GM21526 (cell line): ENCODE measurements around the gene PLEKHM3.

Experiments used
- ATAC-seq: cut with Tn5 transposase; IDR thresholded peaks from one replicate; pipeline ENCODE4 v1.9.1; 2021; ENCODE audit warnings: moderate library complexity; ENCODE audit not compliant: unreplicated experiment, low FRiP score

The PLEKHM3 gene

DNA sequence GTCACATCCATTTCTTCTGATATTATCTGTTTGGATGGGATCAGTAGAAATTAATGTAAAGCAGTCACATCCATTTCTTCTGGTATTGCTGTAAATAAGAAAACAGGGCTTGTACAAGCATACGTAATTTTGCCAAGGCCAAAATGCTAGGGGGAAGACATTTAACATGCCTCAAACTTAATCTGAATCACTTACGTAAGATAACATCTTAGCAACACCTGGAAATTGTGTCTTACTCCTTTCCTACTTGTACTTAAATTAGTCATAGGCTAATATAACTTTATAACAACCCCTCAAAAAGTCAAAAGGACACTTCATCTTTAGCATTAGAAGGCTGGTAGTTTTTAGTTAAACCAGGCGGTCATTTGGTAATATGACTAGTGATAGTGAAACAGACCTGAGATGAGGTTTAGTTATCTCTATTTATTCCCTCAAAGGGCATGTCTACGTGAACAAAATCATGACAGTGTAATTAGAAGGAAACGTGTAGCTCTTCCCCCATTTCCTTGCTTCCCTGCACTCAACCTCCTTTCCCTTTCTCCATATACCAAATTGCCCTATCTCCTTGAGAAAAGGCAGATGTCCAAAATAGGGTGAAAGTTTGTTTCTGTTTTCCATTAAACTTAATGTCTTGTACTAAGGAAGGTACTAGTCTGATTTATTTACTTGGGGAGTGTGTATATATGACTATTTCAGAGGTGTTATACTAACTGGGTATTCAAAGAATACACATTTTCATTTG is 156.3 kb downstream of the PLEKHM3 start:
- ATAC-seq = no peak

DNA sequence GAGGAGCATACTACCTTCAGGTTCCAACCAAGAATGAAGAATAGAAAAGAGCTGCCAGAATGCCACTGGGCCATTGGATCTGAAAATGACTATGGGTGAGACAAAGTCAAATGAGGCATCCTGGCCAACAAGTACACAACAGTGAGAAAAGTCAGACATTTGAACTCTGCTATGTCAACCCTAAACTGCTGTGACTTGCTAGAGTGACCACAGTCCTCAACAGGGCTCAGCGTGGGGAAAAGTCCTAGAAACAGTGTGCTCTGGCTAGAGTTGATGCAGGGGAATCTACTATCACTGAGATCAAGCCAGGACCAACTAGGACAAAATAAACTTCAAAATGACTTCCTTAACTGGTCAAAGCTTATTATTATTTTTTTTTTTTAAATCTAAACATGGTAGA is 157.4 kb downstream of the PLEKHM3 start:
- no peak for ATAC-seq

DNA sequence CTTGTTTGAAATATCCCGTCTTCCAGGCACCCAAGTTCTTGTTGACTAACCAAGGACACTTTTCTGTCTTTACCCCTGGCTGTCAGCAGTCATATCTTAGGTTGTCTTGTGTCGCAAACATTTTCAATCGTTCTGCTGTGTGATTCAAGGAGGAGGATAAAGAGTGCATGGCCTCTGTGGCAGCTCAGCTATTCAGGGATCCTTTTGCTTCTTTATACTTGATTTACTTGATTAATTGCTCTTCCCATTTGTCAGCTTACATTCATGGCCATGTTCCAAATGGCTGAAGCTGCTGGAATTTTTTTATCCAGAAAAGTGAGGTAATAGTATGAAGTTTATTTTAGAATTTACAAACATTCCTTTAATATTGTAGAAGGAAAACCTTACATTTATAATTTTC is 158.3 kb downstream of the PLEKHM3 start:
- no peak for ATAC-seq

DNA sequence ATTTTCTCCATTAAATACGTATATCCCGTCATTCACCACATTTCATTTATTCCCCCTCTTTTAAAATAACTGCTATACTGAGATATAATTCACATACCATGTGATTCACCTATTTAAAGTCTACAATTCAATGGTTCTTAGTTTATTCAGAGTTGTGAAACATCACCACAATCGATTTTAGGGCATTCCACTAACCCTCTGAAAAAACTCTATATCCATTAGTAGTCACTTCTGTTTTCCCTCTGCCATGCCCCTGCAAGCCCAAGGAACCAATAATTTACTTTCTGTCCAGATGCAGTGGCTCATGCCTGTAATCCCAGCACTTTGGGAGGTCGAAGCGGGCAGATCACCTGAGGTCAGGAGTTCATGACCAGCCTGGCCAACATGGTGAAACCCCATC is 160.1 kb downstream of the PLEKHM3 start:
- ATAC-seq = no peak

DNA sequence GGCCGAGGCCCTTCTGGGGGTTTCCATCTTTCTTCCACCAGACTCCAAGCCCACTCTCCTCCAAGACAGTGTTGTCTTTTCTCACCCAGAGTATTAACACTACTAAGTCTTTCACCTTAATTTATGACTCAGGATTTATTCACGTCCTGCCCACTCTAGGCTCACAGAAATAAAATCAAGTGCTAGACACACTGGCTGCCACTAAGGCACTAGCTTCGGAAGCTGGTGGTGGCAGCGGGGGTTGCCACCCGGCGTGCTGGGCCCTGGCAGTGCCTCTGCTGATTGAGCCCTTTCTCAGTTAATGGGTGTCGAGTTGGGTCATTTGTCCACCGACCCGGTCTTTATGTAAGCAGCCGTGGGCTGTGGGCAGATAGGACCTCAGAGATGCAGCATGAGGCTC is 162.0 kb downstream of the PLEKHM3 start:
- no peak for ATAC-seq

DNA sequence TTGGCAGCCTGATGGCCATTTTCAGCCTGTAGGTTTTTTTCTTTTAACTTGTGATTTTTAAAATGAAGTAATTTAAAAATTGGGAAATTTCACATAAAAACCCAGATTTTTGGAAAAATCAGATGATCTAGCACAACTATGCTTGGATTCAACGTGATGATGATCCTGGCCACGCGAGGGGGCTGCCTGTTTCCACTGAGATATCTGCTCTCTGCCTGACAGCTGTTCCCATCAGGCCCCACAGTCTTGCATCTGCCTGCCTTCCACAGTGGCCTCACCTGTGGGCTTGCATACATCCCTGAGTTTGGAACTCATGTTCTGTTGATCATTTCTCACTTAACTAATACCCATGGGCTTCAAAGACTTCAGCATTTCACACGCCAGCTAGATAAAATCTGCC is 163.5 kb downstream of the PLEKHM3 start:
- no peak for ATAC-seq

DNA sequence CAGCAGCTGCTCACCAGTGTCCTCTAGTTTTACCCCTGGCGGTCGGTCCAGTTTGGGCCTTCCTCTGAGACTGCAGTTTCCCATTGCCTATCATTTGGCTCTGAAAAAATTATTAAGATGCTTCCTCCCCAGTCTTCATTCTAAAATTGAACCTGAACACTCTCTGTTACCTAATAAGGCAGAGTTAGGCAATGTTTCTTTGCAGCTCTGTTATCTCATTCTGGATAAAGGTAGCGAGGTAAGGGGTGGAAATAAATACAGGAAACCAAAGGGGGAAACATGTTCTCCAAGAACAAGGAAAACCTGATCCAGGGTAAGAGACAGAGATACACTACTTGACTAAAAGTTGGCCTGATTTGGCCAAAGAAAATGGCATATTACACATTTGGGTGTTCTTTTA is 164.6 kb downstream of the PLEKHM3 start:
- ATAC-seq = no peak

DNA sequence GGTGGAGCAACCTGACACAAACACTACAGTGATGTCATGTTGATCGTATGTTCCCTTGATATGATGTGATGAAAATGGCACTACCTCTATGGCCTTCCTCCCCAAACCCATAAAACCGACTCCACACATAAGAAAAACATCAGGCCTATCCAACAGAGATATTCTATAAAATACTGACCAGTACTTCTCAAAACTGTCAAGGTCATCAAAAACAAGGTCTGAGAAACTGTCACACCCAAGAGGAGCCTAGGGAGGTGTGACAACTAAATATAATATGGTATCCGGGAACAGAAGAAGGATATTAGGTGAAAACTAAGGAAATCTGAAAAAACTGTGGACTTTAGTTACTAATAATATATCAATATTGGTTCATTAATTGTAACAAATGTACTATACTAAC is 169.7 kb downstream of the PLEKHM3 start:
- ATAC-seq = no peak

DNA sequence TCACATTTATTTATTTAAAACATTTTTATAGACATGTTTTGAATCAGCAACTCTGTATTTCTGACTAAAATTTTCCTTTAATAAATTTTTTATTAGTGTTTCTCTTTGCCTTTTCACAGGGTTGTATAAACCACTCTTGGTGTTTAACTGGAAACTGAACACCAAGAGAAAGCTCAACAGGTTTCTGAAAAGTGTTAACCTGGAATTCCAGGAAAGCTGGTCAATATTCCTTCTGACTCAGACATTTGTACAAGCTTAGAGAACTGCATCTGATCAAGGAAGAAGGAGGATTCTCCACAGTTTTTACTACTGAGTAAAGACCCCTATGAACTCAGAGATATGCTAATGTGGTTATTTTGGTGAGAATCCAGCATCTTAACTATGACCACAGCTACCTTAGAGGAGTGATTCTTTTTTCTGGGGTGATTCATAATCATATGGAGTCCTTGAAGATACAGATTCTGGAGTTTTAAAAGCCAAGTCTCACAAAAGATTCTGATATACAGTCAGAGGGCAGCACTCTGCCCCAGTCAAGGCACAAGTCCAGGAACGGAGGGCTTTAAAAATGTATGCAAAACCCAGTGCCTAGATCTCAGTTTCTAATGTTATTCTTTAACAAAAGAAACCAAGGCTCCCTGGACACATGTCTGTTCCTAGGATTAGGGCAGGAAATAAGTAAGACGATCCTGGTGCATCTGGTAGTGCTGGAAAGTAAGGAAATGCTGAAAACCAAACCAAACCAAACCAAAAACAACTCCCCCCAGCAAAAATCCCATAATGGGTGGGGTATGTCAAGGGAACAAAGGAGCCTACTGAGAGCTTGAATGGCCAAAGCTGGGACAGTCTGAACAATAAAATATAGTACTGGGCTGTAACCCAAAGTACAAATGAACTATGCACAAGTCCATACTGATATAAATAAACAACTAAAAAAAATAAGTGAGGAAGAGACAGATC is 170.6 kb downstream of the PLEKHM3 start:
- no peak for ATAC-seq

DNA sequence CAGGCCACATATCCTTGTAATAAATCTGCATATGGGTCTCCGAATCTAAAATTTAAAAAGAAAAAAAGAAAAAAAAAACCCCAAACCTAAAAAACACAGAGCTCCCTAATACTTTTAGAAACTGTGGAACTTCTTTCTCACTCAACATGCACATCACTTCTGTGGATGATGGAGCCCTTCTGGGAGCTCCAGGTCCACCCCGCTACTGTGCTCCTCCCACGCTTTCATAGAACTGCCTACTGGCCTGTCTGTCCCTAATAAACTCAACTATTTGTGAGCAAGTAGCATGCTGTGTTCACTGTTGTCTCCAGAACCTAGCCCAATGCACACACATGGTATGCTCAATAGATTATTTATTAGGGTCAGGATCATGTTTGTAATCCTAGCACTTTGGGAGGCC is 172.5 kb downstream of the PLEKHM3 start:
- ATAC-seq = no peak

DNA sequence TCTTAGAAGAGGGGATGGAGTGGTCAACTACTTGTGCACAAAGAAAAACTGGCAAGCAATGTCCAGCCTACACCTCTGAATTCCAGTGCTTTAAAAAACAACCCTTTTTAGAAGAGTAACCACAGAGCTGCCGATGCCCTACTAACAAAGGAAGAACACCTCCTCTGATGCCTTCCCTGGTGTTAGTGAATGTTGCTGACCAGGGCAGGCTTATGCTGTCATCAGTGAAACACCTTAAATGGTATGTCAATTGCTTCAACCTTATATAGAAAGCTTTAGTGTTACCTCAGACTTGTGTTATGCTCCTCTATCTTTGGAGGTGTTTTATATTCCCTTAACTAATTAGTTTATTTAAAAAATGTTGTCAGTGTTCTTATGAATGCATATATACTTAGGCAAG is 175.9 kb downstream of the PLEKHM3 start:
- no peak for ATAC-seq

DNA sequence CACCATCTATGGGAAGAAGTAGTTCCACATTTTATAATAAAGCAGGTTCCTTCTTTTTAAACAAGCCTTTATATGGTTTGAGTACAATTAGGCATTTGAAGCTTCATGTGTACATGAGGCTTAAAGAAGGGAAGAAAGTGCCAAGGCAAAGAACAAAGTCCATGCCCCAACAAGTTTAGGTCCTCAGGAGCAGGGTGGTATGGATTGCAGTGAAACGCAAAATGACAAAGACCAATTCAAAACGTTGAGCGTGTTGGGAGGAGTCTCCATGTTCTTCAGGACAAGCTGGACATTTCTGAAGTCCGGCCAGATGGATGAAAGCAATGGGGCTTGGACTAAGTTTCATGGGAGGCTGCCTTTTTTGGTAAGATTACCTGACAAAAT is 176.8 kb downstream of the PLEKHM3 start:
- ATAC-seq = no peak

DNA sequence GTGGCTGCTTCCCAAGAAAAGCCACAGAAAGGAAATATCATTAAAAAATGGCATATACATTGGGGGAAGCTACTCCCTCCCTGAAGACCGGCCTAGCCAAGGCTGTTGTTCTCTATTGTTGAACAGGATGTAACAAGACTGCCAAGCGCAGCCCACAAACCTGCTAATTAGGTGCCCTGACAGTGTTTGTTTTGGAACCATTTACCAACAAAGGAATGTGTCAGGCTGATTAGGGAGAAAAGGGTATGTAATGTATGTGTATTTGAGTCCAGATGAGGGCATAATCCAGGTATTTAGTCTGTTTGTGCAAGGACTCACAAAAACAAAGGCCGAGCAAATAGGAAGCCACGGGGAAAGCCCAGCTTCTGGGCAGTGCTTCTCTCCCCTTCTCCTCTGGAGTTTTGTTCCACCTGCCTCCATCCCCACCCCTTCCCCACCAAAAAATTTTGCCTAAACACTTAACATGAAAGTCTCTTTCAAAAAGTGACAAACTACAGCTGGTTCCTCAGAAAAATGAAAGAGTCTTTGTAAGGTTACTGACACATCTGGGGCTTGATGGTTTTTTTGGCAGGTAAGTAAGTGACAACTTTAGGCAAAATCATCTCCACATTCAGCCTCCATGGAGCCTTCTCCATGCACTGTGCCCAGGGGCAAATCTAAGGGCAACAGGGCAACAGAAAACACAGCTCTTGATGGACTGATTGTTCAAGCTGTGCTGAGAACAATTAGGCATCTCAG is 177.4 kb downstream of the PLEKHM3 start:
- no peak for ATAC-seq

DNA sequence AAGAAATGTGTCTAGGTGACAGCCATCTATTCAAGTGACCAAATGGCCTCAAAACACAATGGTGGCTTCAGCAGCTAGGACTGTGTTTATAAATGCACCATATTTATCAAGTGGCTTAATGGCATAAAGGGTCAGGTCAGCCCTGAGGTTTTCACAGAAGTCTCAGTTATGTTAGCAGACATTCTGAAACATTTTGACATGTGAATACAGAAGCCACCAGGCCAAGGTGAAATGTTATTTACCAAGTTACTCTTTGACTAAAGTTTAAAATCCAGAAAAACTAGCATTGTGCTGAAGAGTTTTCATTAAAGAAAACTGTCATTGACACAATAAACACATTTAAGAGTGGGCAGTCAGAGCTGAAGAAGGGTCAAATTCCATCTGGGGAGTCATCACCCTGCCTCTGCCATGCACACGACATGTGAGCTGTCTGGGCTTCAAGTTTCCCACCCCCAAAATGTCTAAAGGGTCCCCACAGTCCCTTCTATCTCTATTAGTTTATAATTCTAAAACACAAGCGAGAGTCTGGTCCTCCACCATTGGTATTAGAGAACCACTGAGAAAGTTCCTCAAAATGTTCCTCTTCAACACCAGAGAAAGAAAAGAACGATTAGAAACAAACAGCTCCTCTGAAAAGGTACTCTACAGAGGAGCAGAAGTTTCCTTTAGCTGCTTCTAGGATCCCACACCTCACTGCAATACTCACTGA is 178.1 kb downstream of the PLEKHM3 start:
- ATAC-seq = no peak

DNA sequence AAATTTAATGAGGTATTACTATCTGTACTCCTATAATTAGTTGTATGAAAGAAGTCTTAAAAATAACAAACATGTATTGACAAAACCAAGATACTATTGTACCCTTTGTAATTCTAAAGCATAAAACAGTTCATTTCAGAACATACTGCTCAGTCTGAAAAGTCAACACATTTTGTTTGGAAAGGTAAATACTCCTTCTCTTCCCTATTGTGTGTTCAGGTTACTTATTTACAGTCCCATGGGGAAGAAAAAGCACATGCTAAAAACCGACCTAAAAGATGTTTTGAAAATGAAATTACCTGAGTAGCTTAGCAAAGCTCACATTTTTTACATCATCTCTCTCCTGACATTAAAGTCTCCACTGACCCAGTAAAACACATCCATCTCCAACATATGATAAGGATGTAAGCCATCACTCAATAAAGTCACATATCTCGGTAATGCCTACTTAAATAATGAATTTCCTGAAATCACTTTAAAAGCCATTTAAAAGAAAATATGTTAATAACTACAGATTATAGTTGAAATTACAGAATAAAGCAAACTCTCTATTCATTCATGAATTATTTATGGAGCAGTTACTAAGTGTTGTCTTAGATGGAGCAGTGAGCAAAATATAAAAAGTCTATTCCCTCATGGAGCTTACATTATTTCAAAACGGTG is 180.0 kb downstream of the PLEKHM3 start:
- ATAC-seq = no peak

DNA sequence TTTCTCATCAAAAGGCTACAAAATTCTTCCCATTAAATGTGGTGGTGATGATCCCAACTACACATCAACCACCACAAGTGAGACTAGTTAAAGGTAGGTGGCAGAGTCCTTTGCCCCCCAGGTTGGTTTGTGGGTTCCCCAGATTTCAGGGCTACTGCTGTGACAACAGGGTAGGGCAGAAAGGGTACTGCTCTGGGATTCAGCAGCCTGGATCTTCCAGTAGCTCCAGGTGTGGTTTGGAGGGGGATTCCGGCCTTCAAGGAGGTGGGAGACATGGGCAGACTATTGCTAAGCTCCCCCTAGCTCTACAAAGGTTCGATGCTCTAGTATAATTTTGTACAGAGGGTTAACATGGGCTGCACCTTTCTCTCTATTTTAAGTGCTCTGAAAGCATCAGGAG is 180.7 kb downstream of the PLEKHM3 start:
- ATAC-seq = no peak

DNA sequence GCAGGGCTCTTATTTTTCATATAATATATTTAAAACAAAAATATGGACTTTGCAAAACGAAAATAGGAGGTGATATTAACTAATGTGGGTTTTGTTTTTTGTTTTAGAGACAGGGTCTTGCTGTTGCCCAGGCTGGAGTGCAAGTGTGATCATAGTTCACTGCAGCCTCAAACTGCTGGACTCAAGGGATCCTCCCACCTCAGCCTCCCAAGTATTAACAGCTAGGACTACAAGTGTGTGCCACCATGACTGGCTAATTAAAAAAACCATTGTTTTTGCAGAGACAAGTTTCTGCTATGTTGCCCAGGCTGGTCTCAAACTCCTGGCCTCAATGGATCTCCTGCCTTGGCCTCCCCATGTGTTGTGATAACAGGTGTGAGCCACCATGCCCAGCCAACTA is 185.2 kb downstream of the PLEKHM3 start:
- no peak for ATAC-seq

DNA sequence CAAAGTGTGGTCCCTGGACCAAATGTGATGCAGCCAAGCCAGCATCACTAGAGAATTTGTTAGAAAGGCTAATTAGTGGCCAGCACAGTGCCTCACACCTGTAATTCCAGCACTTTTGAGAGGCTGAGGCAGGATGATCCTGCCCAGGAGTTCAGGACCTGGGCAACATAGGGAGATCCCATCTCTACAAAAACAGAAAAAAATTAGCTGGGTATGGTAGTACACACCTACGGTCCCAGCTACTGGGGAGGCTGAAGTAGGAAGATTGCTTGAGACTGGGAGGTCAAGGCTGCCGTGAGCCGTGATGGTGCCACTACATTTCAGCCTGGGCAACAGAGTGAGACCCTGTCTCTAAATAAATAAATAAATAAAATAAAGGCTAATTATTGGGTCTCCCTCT is 185.8 kb downstream of the PLEKHM3 start:
- ATAC-seq = no peak

DNA sequence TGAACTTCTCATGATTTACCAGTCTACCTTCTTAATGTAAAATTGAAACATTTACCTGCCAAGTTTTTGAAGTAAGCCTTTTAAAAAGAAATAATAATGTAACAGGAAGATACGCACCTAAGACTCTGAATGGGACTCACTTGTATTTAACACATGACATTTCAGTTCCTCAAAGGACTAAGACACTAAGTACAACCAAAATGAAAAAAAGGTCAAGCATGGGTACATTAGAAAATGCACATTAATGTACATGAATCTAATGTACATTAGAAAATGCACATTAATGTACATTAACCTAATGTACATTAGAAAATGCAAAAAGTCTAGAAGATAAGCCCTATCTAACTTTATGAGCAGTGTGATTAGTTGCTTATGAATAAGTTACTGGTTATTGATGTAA is 186.3 kb downstream of the PLEKHM3 start:
- no peak for ATAC-seq

DNA sequence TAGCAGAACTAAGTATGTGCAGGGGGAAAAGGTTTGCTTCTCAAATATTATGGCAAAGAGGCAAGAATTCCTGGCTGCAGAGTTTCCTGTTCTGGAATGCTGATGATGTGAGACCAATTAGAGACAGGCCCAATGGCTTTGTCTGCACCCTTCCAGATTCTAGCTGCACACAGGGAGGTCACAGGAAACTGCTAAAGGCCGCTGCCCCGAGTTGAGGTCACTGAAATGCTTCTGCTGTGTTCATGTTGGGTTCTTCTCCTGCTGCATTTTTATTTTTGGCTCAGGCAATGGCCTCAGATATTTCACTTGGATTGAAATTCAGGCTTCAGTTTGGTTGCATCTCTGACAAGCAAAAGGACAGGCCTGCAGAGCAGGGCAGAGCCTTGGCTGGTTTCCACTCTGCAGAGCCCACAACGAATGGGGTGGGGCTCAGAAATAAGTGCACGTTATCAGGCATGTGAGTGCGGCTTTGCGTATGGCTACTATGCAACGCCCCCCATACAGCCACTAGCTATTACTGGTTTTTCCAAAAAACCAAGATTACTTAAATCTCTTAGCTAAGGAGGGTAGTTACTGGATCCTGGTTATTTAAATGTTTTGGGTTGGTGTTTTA is 188.7 kb downstream of the PLEKHM3 start:
- no peak for ATAC-seq
